LNCaP clone FGC (cell line): ENCODE measurements around the gene CES3.

Experiments used
- DNase-seq: peaks from one replicate; pipeline ENCODE4 v3.0.0-alpha.2; 2011; ENCODE audit warnings: low read depth
- H3K4me3 ChIP-seq: 2 replicates; pipeline ENCODE4 v1.5.1; 2011; ENCODE audit warnings: mild to moderate bottlenecking, low read depth, low read length, control low read depth
- TF ChIP-seq, protein P1 (sequence below): IDR thresholded peaks from 2 replicates; pipeline ENCODE4 v1.5.1; 2012; ENCODE audit warnings: mild to moderate bottlenecking; ENCODE audit not compliant: control insufficient read depth, insufficient read depth; ENCODE audit errors: extremely low read depth

CES3 gene

DNA sequence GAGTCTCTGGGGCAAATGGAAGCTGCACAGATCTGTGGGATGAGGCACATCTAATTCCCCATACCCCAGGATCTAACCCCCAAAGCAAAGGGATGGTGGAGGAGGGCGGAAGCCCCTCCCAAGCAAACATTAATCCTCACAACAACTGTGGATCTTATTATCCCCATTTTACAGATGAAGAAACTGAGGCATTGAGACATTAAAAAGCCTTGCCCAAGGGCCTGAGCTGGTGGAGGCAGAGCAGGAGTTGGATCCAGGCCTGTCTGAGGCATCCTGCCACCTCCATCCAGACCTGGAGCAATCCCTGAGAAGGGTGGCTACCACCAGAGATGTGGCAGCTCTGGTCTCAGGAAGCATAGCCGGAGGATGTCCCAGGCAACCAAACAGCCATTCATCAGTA is 50.2 kb downstream of the CES3 start:
- TF ChIP-seq, protein P1, sequence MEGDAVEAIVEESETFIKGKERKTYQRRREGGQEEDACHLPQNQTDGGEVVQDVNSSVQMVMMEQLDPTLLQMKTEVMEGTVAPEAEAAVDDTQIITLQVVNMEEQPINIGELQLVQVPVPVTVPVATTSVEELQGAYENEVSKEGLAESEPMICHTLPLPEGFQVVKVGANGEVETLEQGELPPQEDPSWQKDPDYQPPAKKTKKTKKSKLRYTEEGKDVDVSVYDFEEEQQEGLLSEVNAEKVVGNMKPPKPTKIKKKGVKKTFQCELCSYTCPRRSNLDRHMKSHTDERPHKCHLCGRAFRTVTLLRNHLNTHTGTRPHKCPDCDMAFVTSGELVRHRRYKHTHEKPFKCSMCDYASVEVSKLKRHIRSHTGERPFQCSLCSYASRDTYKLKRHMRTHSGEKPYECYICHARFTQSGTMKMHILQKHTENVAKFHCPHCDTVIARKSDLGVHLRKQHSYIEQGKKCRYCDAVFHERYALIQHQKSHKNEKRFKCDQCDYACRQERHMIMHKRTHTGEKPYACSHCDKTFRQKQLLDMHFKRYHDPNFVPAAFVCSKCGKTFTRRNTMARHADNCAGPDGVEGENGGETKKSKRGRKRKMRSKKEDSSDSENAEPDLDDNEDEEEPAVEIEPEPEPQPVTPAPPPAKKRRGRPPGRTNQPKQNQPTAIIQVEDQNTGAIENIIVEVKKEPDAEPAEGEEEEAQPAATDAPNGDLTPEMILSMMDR: no peak

GRCh38 chr16:67013233-67013822 is 52.3 kb downstream of the CES3 start:
- H3K4me3 ChIP-seq: no peak overlapping the region
- DNase-seq: no peak
- TF ChIP-seq, protein P1: no peak

More for the DNA sequence above, 50.2 kb downstream of the CES3 start:
- no peak overlapping the region for H3K4me3 ChIP-seq
- DNase-seq: no peak

DNA sequence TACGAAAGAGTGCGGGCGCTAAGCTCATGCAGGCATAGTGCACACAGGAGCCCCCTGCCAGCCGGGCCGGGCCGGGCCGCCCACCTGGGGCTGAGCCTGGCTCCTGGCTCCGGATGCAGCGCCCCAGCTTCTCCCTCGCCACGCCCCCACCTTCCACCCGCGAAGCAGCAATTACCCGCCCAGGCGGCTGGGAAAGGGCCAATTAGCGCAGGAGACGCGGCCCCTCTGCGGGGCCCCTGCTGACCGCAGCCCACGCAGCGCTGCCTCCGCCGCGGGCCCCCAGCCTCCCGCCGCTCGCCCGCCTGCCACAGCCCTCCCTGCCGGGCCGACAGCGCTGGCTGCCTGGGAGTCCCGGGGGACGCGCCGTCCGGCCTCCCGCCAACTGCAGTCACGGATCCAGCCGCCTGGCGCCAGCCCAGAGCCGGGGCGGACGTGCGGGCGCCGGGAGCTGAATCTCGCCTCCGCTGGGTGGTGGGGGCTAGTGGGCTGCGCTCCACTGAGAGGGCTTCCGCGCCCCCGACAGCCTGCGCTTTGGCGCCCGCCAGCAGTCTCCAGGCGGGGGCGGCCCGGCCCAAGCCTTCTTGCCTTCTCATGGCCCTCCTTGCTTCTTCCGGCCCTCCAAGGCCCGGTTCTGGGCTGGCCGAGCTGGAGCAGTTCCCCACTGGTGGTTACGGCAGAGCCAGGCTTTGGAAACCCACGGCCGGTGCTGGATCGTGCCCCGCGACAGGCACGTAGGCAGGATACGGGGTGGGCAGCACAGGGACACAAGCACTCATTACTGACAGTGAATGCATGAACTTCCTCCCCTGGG is 53.0 kb downstream of the CES3 start:
- TF ChIP-seq, protein P1: no peak
- H3K4me3 ChIP-seq: no peak overlapping the region
- DNase-seq: no peak

GRCh38 chr16:67014634-67015312 is 53.7 kb downstream of the CES3 start:
- H3K4me3 ChIP-seq: no peak overlapping the region
- TF ChIP-seq, protein P1: no peak
- no peak for DNase-seq

DNA sequence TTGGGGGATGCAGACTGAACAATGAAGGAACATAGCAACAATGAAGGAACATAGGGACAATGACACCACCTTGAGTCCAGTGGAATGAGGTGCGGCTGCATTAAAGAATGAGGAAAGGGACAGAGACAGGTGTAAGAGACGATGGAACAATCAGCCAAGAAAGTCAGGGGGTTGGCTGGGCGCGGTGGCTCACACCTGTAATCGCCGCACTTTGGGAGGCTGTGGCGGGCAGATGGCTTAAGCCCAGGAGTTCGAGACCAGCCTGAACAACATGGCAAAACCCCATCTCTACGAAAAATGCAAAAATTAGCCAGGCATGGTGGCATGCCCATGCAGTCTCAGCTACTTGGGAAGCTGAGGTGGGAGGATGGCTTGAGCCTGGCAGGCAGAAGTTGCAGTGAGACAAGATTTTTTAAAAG is 54.3 kb downstream of the CES3 start:
- TF ChIP-seq, protein P1: no peak; the same call in 1 of the 2 replicates
- DNase-seq: no peak
- no peak overlapping the region for H3K4me3 ChIP-seq

DNA sequence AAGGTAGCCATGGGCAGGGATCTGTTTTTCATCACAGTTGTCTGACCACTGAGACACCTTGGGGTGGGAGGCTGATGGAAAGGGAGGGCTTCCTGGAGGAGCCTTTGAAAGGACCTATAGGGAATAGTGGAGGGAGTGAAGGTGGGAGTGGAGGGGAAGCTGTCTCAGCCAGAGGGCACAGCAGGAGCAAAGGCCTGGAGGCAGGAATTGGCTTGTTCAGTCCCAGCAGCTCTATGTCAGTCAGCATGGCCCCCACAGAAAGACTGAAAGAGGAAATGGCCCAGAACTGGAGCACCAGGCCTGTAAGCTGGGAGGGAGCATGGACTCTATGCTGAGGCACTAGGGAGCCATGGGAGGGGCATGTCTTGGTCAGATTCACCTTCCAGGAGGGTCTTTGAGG is 55.1 kb downstream of the CES3 start:
- H3K4me3 ChIP-seq: no peak overlapping the region
- no peak for DNase-seq
- TF ChIP-seq, protein P1: no peak
